ENCODE data around the gene KIF6.

KIF6 gene

DNA sequence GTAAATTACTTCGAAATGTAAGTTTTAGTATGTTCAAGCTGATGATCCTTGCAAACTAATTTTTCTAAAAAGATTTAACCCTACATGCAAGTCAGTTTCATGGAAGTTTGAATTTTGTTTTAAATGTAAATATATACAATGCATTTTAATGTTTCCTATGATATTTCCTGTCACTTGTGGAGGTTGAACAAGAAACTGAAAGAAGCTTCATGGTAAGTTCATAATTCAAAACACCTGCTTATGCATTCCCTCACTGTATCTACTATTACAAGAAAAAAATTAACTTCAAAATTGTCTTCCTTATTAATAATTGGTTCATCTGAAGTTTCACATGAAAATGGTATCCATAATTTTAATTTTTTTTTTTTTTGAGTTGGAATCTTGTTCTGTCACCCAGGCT is 24.8 kb downstream of the KIF6 start:
- Histone ChIP-seq H3F3A (ENCODE audit: low read depth) (no peaks in the 10 kb centered on the region), H3K79me2 (ENCODE audit: insufficient read depth, low read length) (no peaks in the 10 kb centered on the region), H3K9ac (ENCODE audit: low read depth, low read length, poor library complexity, severe bottlenecking) (no peak overlapping the region), H3K4me2 (ENCODE audit: low read depth, low read length, poor library complexity, severe bottlenecking) (no peak overlapping the region), H3K4me3 (ENCODE audit: low read length, poor library complexity, severe bottlenecking) (no peak overlapping the region), H4K20me1 (ENCODE audit: insufficient read depth, low read length, poor library complexity, severe bottlenecking) (no peaks in the 10 kb centered on the region), H3K27me3 (ENCODE audit: insufficient read depth, low read length, poor library complexity, severe bottlenecking) (no peaks in the 10 kb centered on the region), H3K9me2 (replicated peaks; ENCODE audit: low read depth, low read length) (no peaks in the 10 kb centered on the region), H3K4me1 (ENCODE audit: insufficient read depth, low read length, poor library complexity, severe bottlenecking) (peaks cover 6% of the 10 kb centered on the region), H3K9me3 (ENCODE audit: insufficient read depth, low read depth, low read length) (no peaks in the 10 kb centered on the region), H3K36me3 (ENCODE audit: insufficient read depth, low read length) (no peaks in the 10 kb centered on the region), H2AFZ (ENCODE audit: low read length) (no peak overlapping the region)
- TF ChIP-seq, protein P1, sequence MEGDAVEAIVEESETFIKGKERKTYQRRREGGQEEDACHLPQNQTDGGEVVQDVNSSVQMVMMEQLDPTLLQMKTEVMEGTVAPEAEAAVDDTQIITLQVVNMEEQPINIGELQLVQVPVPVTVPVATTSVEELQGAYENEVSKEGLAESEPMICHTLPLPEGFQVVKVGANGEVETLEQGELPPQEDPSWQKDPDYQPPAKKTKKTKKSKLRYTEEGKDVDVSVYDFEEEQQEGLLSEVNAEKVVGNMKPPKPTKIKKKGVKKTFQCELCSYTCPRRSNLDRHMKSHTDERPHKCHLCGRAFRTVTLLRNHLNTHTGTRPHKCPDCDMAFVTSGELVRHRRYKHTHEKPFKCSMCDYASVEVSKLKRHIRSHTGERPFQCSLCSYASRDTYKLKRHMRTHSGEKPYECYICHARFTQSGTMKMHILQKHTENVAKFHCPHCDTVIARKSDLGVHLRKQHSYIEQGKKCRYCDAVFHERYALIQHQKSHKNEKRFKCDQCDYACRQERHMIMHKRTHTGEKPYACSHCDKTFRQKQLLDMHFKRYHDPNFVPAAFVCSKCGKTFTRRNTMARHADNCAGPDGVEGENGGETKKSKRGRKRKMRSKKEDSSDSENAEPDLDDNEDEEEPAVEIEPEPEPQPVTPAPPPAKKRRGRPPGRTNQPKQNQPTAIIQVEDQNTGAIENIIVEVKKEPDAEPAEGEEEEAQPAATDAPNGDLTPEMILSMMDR (conservative IDR thresholded peaks at IDR 0.05; ENCODE audit: low read length) = no peak
- TF ChIP-seq EZH2phosphoT487 (IDR thresholded peaks at IDR 0.05; ENCODE audit: borderline replicate concordance) = no peak

DNA sequence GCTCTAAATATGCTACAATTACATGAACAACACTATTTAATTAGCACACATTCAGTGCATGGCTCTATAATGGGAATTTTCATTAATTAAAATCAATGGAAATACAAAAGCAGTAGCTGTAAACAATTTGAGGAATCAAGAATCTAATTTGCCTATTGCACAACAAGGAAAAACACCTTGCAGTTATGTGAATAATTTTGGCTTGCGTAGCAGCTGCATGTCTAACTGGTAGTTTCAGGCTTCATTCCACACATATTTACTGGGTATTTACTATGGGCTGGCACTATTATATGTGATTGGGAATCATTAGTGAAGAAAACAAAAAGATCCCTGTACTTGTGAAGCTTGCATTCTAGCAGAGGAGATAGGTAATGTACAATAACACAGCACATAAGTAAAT is 26.4 kb downstream of the KIF6 start:
- H3K9ac ChIP-seq (ENCODE audit: low read depth, low read length, poor library complexity, severe bottlenecking) = no peak overlapping the region
- H3F3A ChIP-seq (ENCODE audit: low read depth) = no peaks in the 10 kb centered on the region
- H3K79me2 ChIP-seq (ENCODE audit: insufficient read depth, low read length) = no peaks in the 10 kb centered on the region
- TF ChIP-seq, protein P1 (conservative IDR thresholded peaks at IDR 0.05; ENCODE audit: low read length) = no peak
- no peak for TF ChIP-seq EZH2phosphoT487 (IDR thresholded peaks at IDR 0.05; ENCODE audit: borderline replicate concordance)
- peaks cover 6% of the 10 kb centered on the region for H3K4me1 ChIP-seq (ENCODE audit: insufficient read depth, low read length, poor library complexity, severe bottlenecking)
- H3K36me3 ChIP-seq (ENCODE audit: insufficient read depth, low read length) = no peaks in the 10 kb centered on the region
- no peaks in the 10 kb centered on the region for H3K27me3 ChIP-seq (ENCODE audit: insufficient read depth, low read length, poor library complexity, severe bottlenecking)
- no peak overlapping the region for H3K4me2 ChIP-seq (ENCODE audit: low read depth, low read length, poor library complexity, severe bottlenecking)
- H4K20me1 ChIP-seq (ENCODE audit: insufficient read depth, low read length, poor library complexity, severe bottlenecking) = no peaks in the 10 kb centered on the region
- no peaks in the 10 kb centered on the region for H3K9me2 ChIP-seq (replicated peaks; ENCODE audit: low read depth, low read length)
- H2AFZ ChIP-seq (ENCODE audit: low read length) = no peak overlapping the region
- H3K4me3 ChIP-seq (ENCODE audit: low read length, poor library complexity, severe bottlenecking) = no peak overlapping the region
- H3K9me3 ChIP-seq (ENCODE audit: insufficient read depth, low read depth, low read length) = no peaks in the 10 kb centered on the region

DNA sequence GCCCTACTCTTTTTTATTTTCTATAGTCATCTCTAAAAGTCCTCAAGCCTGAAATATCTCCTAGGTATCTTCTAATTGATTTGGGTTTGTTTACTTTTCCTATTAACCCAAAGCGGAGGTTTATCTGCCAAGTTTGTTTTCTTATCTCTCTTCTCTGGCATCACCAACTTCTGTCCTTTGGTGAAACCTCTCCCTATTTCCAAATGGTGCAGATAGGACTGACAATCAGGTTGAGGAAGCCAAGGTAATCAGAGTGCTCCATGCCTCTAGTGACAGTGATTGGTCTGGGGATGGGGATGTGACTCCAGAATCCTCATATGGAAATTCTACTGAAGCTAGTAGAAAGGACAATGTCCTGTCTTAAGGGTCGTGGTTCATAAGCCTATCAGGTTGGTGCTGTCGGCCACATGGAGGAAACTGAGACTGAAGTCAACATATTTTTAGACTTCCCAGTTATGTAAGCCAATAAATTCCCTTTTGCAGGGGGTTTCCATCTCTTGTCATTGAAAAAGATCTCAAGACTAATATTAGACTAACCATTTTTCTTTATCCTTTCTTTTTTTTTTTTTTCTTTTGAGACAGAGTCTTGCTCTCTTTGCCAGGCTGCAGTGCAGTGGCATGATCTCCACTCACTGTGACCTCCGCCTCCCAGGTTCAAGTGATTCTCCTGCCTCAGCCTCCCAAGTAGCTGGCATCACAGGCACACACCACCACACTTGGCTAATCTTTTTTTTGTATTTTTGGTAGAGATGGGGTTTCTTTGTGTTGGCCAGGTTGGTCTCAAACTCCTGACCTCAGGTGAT is 28.0 kb downstream of the KIF6 start:
- Histone ChIP-seq H3K9ac (ENCODE audit: low read depth, low read length, poor library complexity, severe bottlenecking) (no peak overlapping the region), H3F3A (ENCODE audit: low read depth) (no peaks in the 10 kb centered on the region), H3K36me3 (ENCODE audit: insufficient read depth, low read length) (no peaks in the 10 kb centered on the region), H4K20me1 (ENCODE audit: insufficient read depth, low read length, poor library complexity, severe bottlenecking) (no peaks in the 10 kb centered on the region), H3K4me2 (ENCODE audit: low read depth, low read length, poor library complexity, severe bottlenecking) (no peak overlapping the region), H2AFZ (ENCODE audit: low read length) (no peak overlapping the region), H3K27me3 (ENCODE audit: insufficient read depth, low read length, poor library complexity, severe bottlenecking) (no peaks in the 10 kb centered on the region), H3K4me1 (ENCODE audit: insufficient read depth, low read length, poor library complexity, severe bottlenecking) (peaks cover 6% of the 10 kb centered on the region), H3K4me3 (ENCODE audit: low read length, poor library complexity, severe bottlenecking) (no peak overlapping the region), H3K9me2 (replicated peaks; ENCODE audit: low read depth, low read length) (no peaks in the 10 kb centered on the region), H3K9me3 (ENCODE audit: insufficient read depth, low read depth, low read length) (no peaks in the 10 kb centered on the region), H3K79me2 (ENCODE audit: insufficient read depth, low read length) (no peaks in the 10 kb centered on the region)
- TF ChIP-seq, protein P1 (conservative IDR thresholded peaks at IDR 0.05; ENCODE audit: low read length) = no peak
- no peak for TF ChIP-seq EZH2phosphoT487 (IDR thresholded peaks at IDR 0.05; ENCODE audit: borderline replicate concordance)

Data from Loucy (cell line).